H1 (cell line): ENCODE measurements around the gene MOGAT2. TPM values are rescaled to one million over a fixed set of nuclear protein-coding genes. Genes with fewer than 3 reads are reported as not detected.

Experiments used
- CTCF ChIP-seq, 3 experiments: IDR thresholded peaks; 1 replicate in 2 of 3; 2 replicates in 1 of 3; pipeline versions ENCODE4 v1.5.1 to v1.6.1; 2011; ENCODE audit warnings: low read length in 3 of 3, mild to moderate bottlenecking in 3 of 3, inconsistent platforms in 2 of 3, low read depth in 1 of 3, moderate library complexity in 1 of 3; ENCODE audit not compliant: insufficient read depth in 1 of 3; ENCODE audit errors: control extremely low read depth in 1 of 3
- E2F6 ChIP-seq: IDR thresholded peaks from 2 replicates; pipeline ENCODE4 v1.6.1; 2012; ENCODE audit warnings: inconsistent platforms
- KDM4A ChIP-seq: IDR thresholded peaks from one replicate; pipeline ENCODE4 v1.7.1; 2012; ENCODE audit warnings: low read depth, mild to moderate bottlenecking, moderate library complexity, low read length, inconsistent platforms; ENCODE audit not compliant: severe bottlenecking
- USF2 ChIP-seq: IDR thresholded peaks from 2 replicates; pipeline ENCODE4 v1.6.1; 2011; ENCODE audit warnings: low read length, improper control_type of control experiment
- polyA plus RNA-seq, 7 experiments: library from polyadenylated mRNA; depleted of rRNA in 3 of 7; stranded (reverse) in 5 of 7; unstranded in 2 of 7; fragments of >200 nt in 5 of 7; fragments of 200-250 nt in 2 of 7; gene quantifications; 1 replicate in 5 of 7; 2 replicates in 1 of 7; 4 replicates in 1 of 7; pipeline versions ENCODE4 v1.2.1 to v1.2.3, GENCODE V29; 2011 to 2013; ENCODE audit warnings: missing spikeins in 2 of 7, mixed read lengths in 2 of 7
- total RNA-seq: library from RNA; stranded (reverse); fragmentation: NEBNext Ultra II Directional; extraction: Animal tissue kit (Norgen Biotek cat#: 25700); gene quantifications from 2 replicates; pipeline ENCODE4 v1.2.1, GENCODE V29; 2021
- TF ChIP-seq, protein P1 (sequence below): fragments of 300-600 bp; sonication (generic); IDR thresholded peaks from 2 replicates; pipeline ENCODE4 v1.7.1; 2012; ENCODE audit warnings: low read length, moderate library complexity, mild to moderate bottlenecking, inconsistent platforms; ENCODE audit not compliant: insufficient replicate concordance

The MOGAT2 gene
- total and polyA plus RNA-seq, 2 of the 8 experiments (the other 6 are each of a cell fraction or from before 2014, with no cell fraction given): not detected

DNA sequence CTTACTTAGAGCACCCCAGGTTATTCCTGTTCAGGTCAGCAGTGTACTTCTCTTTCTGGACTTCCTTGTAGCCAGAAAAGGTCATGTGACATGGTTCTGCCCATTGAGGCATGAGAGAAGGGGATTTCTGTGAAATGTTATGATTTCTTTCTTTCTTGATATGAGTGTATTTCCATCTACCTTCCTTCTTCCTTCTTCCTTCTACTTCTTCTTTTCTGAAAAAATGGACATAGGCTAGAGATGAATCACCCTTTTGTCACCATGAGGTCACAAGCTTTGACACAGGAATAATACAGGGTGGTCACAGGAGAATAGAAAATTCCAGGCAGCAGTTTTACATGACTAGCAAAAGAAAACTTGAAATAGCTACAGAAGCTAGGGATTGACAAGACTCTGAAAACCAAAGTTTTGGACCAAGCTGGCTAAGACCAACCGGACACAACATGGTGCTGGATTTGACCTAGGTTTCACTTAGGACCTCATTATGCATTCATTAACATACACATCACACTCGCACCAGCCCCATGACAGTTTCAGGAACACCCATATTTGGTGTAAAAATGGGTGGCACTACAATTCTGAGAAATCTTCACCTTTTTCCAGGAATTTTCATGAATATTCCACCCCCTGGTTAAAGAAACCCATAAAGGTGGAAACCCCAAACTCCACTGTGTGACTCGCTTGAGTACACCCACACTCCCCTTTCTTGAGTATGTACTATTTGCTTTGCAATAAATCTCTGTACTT, 27.6 kb upstream of the MOGAT2 start (continued):
- TF ChIP-seq, protein P1, sequence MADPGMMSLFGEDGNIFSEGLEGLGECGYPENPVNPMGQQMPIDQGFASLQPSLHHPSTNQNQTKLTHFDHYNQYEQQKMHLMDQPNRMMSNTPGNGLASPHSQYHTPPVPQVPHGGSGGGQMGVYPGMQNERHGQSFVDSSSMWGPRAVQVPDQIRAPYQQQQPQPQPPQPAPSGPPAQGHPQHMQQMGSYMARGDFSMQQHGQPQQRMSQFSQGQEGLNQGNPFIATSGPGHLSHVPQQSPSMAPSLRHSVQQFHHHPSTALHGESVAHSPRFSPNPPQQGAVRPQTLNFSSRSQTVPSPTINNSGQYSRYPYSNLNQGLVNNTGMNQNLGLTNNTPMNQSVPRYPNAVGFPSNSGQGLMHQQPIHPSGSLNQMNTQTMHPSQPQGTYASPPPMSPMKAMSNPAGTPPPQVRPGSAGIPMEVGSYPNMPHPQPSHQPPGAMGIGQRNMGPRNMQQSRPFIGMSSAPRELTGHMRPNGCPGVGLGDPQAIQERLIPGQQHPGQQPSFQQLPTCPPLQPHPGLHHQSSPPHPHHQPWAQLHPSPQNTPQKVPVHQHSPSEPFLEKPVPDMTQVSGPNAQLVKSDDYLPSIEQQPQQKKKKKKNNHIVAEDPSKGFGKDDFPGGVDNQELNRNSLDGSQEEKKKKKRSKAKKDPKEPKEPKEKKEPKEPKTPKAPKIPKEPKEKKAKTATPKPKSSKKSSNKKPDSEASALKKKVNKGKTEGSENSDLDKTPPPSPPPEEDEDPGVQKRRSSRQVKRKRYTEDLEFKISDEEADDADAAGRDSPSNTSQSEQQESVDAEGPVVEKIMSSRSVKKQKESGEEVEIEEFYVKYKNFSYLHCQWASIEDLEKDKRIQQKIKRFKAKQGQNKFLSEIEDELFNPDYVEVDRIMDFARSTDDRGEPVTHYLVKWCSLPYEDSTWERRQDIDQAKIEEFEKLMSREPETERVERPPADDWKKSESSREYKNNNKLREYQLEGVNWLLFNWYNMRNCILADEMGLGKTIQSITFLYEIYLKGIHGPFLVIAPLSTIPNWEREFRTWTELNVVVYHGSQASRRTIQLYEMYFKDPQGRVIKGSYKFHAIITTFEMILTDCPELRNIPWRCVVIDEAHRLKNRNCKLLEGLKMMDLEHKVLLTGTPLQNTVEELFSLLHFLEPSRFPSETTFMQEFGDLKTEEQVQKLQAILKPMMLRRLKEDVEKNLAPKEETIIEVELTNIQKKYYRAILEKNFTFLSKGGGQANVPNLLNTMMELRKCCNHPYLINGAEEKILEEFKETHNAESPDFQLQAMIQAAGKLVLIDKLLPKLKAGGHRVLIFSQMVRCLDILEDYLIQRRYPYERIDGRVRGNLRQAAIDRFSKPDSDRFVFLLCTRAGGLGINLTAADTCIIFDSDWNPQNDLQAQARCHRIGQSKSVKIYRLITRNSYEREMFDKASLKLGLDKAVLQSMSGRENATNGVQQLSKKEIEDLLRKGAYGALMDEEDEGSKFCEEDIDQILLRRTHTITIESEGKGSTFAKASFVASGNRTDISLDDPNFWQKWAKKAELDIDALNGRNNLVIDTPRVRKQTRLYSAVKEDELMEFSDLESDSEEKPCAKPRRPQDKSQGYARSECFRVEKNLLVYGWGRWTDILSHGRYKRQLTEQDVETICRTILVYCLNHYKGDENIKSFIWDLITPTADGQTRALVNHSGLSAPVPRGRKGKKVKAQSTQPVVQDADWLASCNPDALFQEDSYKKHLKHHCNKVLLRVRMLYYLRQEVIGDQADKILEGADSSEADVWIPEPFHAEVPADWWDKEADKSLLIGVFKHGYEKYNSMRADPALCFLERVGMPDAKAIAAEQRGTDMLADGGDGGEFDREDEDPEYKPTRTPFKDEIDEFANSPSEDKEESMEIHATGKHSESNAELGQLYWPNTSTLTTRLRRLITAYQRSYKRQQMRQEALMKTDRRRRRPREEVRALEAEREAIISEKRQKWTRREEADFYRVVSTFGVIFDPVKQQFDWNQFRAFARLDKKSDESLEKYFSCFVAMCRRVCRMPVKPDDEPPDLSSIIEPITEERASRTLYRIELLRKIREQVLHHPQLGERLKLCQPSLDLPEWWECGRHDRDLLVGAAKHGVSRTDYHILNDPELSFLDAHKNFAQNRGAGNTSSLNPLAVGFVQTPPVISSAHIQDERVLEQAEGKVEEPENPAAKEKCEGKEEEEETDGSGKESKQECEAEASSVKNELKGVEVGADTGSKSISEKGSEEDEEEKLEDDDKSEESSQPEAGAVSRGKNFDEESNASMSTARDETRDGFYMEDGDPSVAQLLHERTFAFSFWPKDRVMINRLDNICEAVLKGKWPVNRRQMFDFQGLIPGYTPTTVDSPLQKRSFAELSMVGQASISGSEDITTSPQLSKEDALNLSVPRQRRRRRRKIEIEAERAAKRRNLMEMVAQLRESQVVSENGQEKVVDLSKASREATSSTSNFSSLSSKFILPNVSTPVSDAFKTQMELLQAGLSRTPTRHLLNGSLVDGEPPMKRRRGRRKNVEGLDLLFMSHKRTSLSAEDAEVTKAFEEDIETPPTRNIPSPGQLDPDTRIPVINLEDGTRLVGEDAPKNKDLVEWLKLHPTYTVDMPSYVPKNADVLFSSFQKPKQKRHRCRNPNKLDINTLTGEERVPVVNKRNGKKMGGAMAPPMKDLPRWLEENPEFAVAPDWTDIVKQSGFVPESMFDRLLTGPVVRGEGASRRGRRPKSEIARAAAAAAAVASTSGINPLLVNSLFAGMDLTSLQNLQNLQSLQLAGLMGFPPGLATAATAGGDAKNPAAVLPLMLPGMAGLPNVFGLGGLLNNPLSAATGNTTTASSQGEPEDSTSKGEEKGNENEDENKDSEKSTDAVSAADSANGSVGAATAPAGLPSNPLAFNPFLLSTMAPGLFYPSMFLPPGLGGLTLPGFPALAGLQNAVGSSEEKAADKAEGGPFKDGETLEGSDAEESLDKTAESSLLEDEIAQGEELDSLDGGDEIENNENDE: no peak
- TF ChIP-seq USF2 (no peak), CTCF (IDR thresholded peaks at IDR 0.05; ENCODE audit: control extremely low read depth in 1 of 3, insufficient read depth in 1 of 3, low read depth in 1 of 3, low read length in 3 of 3) (no peak), KDM4A (no peak), E2F6 (no peak)
